Measurements from ENCODE around the gene SIGLEC6.

- no peak for TF ChIP-seq POLR2A (IDR thresholded peaks at IDR 0.05)
- TF ChIP-seq, protein P1, sequence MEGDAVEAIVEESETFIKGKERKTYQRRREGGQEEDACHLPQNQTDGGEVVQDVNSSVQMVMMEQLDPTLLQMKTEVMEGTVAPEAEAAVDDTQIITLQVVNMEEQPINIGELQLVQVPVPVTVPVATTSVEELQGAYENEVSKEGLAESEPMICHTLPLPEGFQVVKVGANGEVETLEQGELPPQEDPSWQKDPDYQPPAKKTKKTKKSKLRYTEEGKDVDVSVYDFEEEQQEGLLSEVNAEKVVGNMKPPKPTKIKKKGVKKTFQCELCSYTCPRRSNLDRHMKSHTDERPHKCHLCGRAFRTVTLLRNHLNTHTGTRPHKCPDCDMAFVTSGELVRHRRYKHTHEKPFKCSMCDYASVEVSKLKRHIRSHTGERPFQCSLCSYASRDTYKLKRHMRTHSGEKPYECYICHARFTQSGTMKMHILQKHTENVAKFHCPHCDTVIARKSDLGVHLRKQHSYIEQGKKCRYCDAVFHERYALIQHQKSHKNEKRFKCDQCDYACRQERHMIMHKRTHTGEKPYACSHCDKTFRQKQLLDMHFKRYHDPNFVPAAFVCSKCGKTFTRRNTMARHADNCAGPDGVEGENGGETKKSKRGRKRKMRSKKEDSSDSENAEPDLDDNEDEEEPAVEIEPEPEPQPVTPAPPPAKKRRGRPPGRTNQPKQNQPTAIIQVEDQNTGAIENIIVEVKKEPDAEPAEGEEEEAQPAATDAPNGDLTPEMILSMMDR (IDR thresholded peaks at IDR 0.05) = no peak
Measured at GRCh38 chr19:51503896-51504295, 27.6 kb downstream of the SIGLEC6 start.

All from uterus (tissue), 2 donors.